ENCODE data around the gene BOLL. TPM values are rescaled to one million over a fixed set of nuclear protein-coding genes. Genes with fewer than 3 reads are reported as not detected.
"Not testable (repeated sequence)": the region's sequence is repeated elsewhere in the genome, so short reads cannot be mapped to it uniquely, and the experiment has no call there.

Gene BOLL
- total RNA-seq, 2 experiments from 2014 or later, result not detected

- Mint-ChIP-seq H3K27me3 (no peaks in the 10 kb centered on the region), H3K36me3 (ENCODE audit: low read depth) (peaks cover 28% of the 10 kb centered on the region), H3K9me3 (no peaks in the 10 kb centered on the region), H3K4me1 (peaks cover 51% of the 10 kb centered on the region), H3K27ac (no peak overlapping the region), H3K4me3 (no peak overlapping the region)
- CTCF ChIA-PET, result no interaction called here
- no peak for DNase-seq
- POLR2A ChIA-PET, result no interaction called here
Measured at GRCh38 chr2:197710424-197711042, 74.6 kb downstream of the BOLL start.

DNA sequence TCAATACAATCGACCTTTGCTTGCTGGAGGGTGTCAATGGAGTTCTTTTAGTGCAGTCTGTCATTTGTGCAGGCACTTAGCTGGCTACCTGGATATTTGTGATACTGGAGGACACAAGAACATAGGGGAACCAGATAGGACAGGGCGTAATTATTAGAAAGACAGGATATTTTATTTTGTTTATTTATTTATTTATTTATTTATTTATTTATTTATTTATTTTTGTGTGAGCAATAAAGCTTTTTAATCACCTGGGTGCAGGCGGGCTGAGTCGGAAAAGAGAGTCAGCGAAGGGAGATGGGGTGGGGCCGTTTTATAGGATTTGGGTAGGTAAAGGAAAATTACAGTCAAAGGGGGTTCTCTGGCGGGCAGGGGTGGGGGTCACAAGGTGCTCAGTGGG lies 76.0 kb downstream of the BOLL start:
- H3K9me3 Mint-ChIP-seq, DNase-seq, H3K27me3 Mint-ChIP-seq, H3K4me3 Mint-ChIP-seq, H3K27ac Mint-ChIP-seq, CTCF ChIA-PET, POLR2A ChIA-PET: not testable (repeated sequence)
- Mint-ChIP-seq H3K36me3 (ENCODE audit: low read depth) (peaks cover 28% of the 10 kb centered on the region), H3K4me1 (peaks cover 55% of the 10 kb centered on the region)

DNA sequence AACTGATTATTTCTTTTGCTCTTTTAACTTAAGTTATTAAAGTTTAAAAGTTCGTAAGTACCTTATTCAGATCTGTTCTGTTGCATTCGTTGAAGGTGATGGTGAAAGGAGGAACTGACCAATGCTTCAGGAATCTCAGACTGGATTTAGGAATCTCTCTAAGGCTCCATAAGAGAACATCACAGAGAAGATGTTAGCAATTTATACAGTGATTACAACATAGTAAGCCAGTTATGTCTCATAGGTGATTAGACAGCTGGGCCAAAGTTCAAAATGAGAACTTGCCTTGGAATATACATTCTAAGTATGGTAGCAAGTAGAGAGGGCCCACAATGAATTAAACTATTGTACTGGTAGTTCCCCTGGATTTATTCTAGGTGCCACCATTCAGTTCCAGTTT lies 76.8 kb downstream of the BOLL start:
- CTCF ChIA-PET, result interaction anchor here (0.6 to 3.3 kb wide), 4 partner anchors 71 to 616 kb away, joined by 3 to 19 read pairs (median 4); partner anchors contain the start of genes HSPD1 and HSPE1
- H3K4me1 Mint-ChIP-seq, result peaks cover 55% of the 10 kb centered on the region

DNA sequence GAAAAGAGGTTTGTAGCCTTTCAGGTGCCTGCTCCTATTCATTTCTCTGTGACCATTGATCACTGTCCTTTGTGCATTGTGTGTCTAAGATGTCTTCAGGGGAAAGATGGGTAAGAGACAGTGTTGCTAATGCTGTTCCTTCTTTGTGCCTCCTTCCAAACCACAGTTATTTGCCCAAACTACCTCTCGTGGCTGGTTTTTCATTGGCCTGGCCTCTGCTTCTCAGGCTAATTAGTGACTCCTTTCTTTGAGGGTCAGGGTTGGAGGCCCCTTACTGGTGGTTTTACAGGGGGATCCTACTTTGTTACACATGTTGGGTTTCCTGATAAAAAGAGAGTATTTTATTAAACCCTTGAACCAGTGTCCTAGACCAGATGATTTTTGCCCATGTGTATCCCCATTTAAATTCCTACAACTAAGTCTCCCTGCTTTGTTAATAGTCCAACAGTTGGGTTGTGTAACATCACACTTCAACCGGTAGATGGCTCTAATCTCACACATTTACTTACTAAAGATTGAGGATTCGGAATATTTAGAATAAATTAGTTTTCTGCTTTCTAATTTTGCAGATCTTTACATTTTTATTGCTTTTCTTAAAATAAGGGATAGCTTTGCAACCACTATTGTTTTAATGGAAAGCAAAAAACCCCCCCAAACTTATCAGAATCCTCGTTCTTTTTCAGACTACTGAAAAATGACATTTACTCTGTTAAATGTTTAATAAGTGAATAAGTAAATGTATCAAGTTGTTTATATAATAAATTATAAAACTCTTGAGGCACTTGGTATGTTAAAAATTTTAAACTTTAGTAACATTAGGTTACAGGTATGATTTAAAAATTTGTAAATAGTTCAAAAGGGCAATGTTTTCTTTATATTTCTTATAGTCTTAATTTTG lies 77.6 kb downstream of the BOLL start:
- peak overlapping the region; percentile 88 for H3K4me3 Mint-ChIP-seq
- H3K36me3 Mint-ChIP-seq (ENCODE audit: low read depth), result peaks cover 21% of the 10 kb centered on the region
- no peak for DNase-seq
- peak overlapping the region; percentile 38 for H3K27ac Mint-ChIP-seq
- H3K9me3 Mint-ChIP-seq, result no peaks in the 10 kb centered on the region
- no peaks in the 10 kb centered on the region for H3K27me3 Mint-ChIP-seq
- ChIA-PET POLR2A (interaction anchor here (1.3 to 3.5 kb wide), 4 partner anchors 10 to 255 kb away, joined by 3 to 25 read pairs (median 11); partner anchors contain the start of genes COQ10B, HSPD1 and HSPE1), CTCF (interaction anchor here (0.6 to 3.3 kb wide), 7 partner anchors 9 to 617 kb away, joined by 3 to 19 read pairs (median 5); partner anchors contain the start of genes HSPD1 and HSPE1)
- peaks cover 49% of the 10 kb centered on the region for H3K4me1 Mint-ChIP-seq

More for the DNA sequence above, 76.8 kb downstream of the BOLL start:
- POLR2A ChIA-PET, result no interaction called here
- H3K4me3 Mint-ChIP-seq, result peak overlapping the region; percentile 8
- peaks cover 28% of the 10 kb centered on the region for H3K36me3 Mint-ChIP-seq (ENCODE audit: low read depth)
- H3K9me3 Mint-ChIP-seq, result no peaks in the 10 kb centered on the region
- no peak overlapping the region for H3K27ac Mint-ChIP-seq
- DNase-seq, result no peak
- no peaks in the 10 kb centered on the region for H3K27me3 Mint-ChIP-seq

DNA sequence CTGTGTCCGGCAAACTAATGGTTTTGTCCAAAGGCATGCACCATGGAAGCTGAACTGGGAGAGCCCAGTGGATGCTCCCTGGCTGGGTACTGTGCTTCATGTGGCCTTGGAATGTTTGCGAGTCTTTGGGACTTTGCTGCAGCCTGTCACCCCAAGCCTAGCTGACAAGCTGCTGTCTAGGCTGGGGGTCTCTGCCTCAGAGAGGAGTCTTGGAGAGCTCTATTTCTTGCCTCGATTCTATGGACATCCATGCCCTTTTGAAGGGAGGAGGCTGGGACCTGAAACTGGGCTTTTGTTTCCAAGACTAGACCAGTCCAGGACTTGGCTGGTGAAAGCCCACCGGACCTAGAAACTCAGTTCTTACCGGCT lies 78.3 kb downstream of the BOLL start:
- Mint-ChIP-seq H3K27me3 (no peaks in the 10 kb centered on the region), H3K9me3 (no peaks in the 10 kb centered on the region), H3K36me3 (ENCODE audit: low read depth) (peaks cover 21% of the 10 kb centered on the region), H3K4me1 (peaks cover 49% of the 10 kb centered on the region), H3K4me3 (peak overlapping the region; percentile 88), H3K27ac (no peak overlapping the region)
- DNase-seq, result no peak
- POLR2A ChIA-PET, result interaction anchor here (1.1 to 3.5 kb wide), 7 partner anchors 9 to 272 kb away, joined by 3 to 35 read pairs (median 4); partner anchors contain the start of genes COQ10B, HSPD1, HSPE1 and MOB4
- CTCF ChIA-PET, result interaction anchor here (1.0 to 3.3 kb wide), 7 partner anchors 9 to 207 kb away, joined by 3 to 19 read pairs (median 5); partner anchors contain the start of genes HSPD1 and HSPE1

DNA sequence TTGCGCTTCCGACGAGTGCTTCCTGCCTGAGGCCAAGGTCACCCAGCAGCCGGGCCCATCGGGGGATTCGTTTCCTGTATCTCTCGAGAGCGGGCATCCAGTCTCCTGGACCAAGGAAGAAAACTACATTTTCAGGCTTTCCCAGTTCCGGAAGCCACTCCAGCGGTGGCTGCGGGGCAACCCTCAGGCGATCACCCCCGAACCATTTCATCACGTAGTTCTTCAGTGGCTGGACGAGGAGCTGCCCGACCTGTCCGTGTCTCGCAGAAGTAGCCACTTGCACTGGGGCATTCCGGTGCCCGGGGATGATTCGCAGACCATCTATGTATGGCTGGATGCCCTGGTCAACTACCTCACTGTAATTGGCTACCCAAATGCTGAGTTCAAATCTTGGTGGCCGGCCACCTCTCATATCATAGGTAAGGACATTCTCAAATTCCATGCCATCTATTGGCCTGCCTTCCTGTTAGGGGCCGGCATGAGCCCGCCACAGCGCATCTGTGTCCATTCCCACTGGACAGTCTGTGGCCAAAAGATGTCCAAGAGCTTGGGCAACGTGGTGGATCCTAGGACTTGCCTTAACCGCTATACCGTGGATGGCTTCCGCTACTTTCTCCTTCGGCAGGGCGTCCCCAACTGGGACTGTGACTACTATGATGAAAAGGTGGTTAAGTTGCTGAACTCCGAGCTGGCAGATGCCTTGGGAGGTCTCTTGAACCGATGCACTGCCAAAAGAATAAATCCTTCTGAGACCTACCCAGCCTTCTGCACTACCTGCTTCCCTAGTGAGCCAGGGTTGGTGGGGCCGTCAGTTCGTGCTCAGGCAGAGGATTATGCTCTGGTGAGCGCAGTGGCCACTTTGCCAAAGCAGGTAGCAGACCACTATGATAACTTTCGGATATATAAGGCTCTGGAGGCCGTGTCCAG lies 78.9 kb downstream of the BOLL start:
- Mint-ChIP-seq H3K36me3 (ENCODE audit: low read depth) (peaks cover 17% of the 10 kb centered on the region), H3K27ac (peak overlapping the region; percentile 81), H3K27me3 (no peaks in the 10 kb centered on the region), H3K4me3 (peak overlapping the region; percentile 88), H3K4me1 (peaks cover 44% of the 10 kb centered on the region), H3K9me3 (no peaks in the 10 kb centered on the region)
- DNase-seq, result peak; percentile 52
- ChIA-PET POLR2A (interaction anchor here (1.1 to 3.5 kb wide), 10 partner anchors 8 to 272 kb away, joined by 3 to 35 read pairs (median 4); partner anchors contain the start of genes COQ10B, HSPD1, HSPE1 and MOB4), CTCF (interaction anchor here (0.5 to 3.3 kb wide), 8 partner anchors 8 to 207 kb away, joined by 3 to 19 read pairs (median 4); partner anchors contain the start of genes HSPD1 and HSPE1)

DNA sequence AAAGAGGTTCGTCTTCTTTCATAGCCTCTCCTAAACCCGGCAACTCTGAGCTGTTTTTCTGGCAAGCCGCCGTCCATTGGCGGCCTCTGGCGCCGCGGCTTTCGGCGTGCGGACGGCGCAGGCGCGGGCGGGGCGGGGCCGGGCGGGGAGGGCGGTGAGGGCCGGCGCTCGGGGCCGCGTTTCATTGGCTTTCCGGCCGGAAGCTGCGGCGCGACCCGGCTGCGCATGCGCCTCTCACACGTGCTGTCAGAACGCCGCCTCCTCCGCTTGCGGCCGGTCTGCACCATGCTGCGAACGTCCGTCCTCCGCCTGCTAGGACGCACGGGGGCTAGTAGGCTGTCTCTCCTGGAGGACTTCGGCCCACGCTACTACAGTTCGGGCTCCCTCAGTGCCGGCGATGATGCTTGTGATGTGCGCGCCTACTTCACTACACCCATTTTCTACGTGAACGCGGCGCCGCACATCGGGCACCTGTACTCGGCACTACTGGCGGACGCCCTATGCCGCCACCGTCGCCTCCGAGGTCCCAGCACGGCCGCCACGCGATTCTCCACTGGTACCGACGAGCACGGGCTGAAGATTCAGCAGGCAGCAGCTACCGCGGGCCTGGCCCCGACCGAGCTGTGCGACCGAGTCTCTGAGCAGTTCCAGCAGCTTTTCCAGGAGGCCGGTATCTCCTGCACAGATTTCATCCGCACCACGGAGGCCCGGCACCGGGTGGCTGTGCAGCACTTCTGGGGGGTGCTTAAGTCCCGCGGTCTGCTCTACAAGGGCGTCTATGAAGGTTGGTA lies 79.8 kb downstream of the BOLL start, which contains the start of gene MARS2:
Gene MARS2, plus strand, starts transcription at position 249 of the 791 bp plus-strand sequence. Its CDS starts 37 bp downstream, at position 286.
- Mint-ChIP-seq H3K4me3 (peak within 1 kb of the TSS; percentile 88), H3K27ac (peak within 1 kb of the TSS; percentile 82), H3K27me3 (no peaks in the 10 kb centered on the region), H3K36me3 (ENCODE audit: low read depth) (peaks cover 17% of the 10 kb centered on the region), H3K9me3 (no peaks in the 10 kb centered on the region), H3K4me1 (peaks cover 46% of the 10 kb centered on the region)
- POLR2A ChIA-PET, result interaction anchor here (0.6 to 3.5 kb wide), 20 partner anchors 11 to 905 kb away, joined by 3 to 35 read pairs (median 4); partner anchors contain the start of genes COQ10B, GTF3C3, HSPD1 and HSPE1
- CTCF ChIA-PET, result interaction anchor here (0.6 to 3.3 kb wide), 7 partner anchors 11 to 252 kb away, joined by 3 to 19 read pairs (median 3); partner anchors contain the start of gene COQ10B
- DNase-seq, result peak; percentile 94

DNA sequence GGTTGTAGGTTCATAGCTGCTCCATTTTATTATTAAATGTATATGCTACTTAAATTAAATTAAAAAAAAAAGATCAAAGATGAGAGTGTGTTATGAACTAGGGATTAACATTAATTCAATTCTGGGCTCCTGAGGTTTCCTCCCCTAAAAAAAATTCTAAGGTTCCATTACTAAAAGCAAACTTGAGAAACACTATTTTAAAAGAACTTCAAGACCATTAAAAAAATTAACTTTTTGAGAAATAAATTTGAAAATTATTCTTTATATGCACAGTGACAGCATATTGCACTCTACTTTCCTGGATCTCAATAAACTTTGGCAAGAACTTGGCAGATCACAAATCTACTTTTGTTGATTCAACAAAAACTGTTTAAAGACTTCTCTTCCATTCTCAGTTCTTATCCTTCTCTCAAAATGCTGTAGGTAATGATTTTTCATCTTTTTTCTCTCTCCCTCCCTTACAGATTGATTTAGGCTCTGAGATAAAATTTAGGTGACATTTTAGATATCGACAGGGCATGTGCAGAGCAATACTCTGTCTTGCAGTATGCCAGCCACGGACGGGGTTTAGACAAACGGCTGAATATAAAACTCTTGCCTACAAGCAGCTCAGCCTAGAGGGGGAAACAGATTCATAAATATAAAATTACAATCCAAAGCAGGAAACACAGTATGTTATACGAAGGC lies 80.5 kb downstream of the BOLL start:
- H3K4me1 Mint-ChIP-seq, result peaks cover 39% of the 10 kb centered on the region
- H3K36me3 Mint-ChIP-seq (ENCODE audit: low read depth), result peaks cover 11% of the 10 kb centered on the region
- peak overlapping the region; percentile 88 for H3K4me3 Mint-ChIP-seq
- no peak for DNase-seq
- peak overlapping the region; percentile 82 for H3K27ac Mint-ChIP-seq
- no peaks in the 10 kb centered on the region for H3K27me3 Mint-ChIP-seq
- POLR2A ChIA-PET, result interaction anchor here (0.6 to 3.5 kb wide), 17 partner anchors 10 to 905 kb away, joined by 3 to 35 read pairs (median 4); partner anchors contain the start of genes COQ10B, GTF3C3, HSPD1 and HSPE1
- no peaks in the 10 kb centered on the region for H3K9me3 Mint-ChIP-seq
- CTCF ChIA-PET, result interaction anchor here (0.6 to 2.7 kb wide), 6 partner anchors 12 to 252 kb away, joined by 3 to 13 read pairs (median 3); partner anchors contain the start of gene COQ10B

GRCh38 chr2:197700960-197701359 lies 84.2 kb downstream of the BOLL start:
- no peak overlapping the region for H3K4me3 Mint-ChIP-seq
- peaks cover 3% of the 10 kb centered on the region for H3K9me3 Mint-ChIP-seq
- H3K27me3 Mint-ChIP-seq, result no peaks in the 10 kb centered on the region
- H3K4me1 Mint-ChIP-seq, result peaks cover 20% of the 10 kb centered on the region
- H3K27ac Mint-ChIP-seq, result no peak overlapping the region
- DNase-seq, result no peak
- H3K36me3 Mint-ChIP-seq (ENCODE audit: low read depth), result peaks cover 5% of the 10 kb centered on the region
- ChIA-PET POLR2A (no interaction called here), CTCF (no interaction called here)

- H3K4me3 Mint-ChIP-seq; H3K36me3 Mint-ChIP-seq (ENCODE audit: low read depth); CTCF ChIA-PET: not testable (repeated sequence)
Measured at GRCh38 chr2:197699724-197700123, 85.4 kb downstream of the BOLL start.

GRCh38 chr2:197696571-197696970 lies 88.5 kb downstream of the BOLL start:
- CTCF ChIA-PET; H3K9me3 Mint-ChIP-seq; DNase-seq; H3K27me3 Mint-ChIP-seq; H3K27ac Mint-ChIP-seq; POLR2A ChIA-PET; H3K4me3 Mint-ChIP-seq; H3K36me3 Mint-ChIP-seq (ENCODE audit: low read depth): not testable (repeated sequence)
- H3K4me1 Mint-ChIP-seq, result peaks cover 16% of the 10 kb centered on the region

More at GRCh38 chr2:197699724-197700123, 85.4 kb downstream of the BOLL start:
- H3K27me3 Mint-ChIP-seq, POLR2A ChIA-PET, DNase-seq, H3K9me3 Mint-ChIP-seq, H3K27ac Mint-ChIP-seq: not testable (repeated sequence)
- H3K4me1 Mint-ChIP-seq, result peaks cover 18% of the 10 kb centered on the region
